Neural cell (in vitro differentiated cells): ENCODE results near the gene TRMT61B. TPM values are rescaled to one million over a fixed set of nuclear protein-coding genes. Genes with fewer than 3 reads are reported as not detected.

Experiments
- H2AFZ ChIP-seq: fragments of 200-600, 300-800 bp; sonication (generic), shearing (Covaris generic); 2 replicates; pipeline ENCODE4 v1.6.0; 2014; ENCODE audit warnings: low read depth, mild to moderate bottlenecking, antibody characterized with exemption, low read length, moderate library complexity
- H3F3A ChIP-seq: fragments of 200-600 bp; shearing (Covaris generic); 2 replicates; pipeline ENCODE4 v1.6.1; 2016; ENCODE audit warnings: mild to moderate bottlenecking, moderate library complexity, mixed read lengths, antibody characterized with exemption, low read length; ENCODE audit not compliant: insufficient read depth, poor library complexity, severe bottlenecking
- H3K27ac ChIP-seq: fragments of 200-600, 300-800 bp; sonication (generic), shearing (Covaris generic); 2 replicates; pipeline ENCODE4 v1.5.1; 2014; ENCODE audit warnings: mild to moderate bottlenecking, low read length, moderate library complexity
- H3K27me3 ChIP-seq: fragments of 300-800, 200-600 bp; sonication (generic), shearing (Covaris generic); 2 replicates; pipeline ENCODE4 v1.6.0; 2014; ENCODE audit warnings: mild to moderate bottlenecking, low read depth, low read length, moderate library complexity; ENCODE audit not compliant: insufficient read depth
- H3K36me3 ChIP-seq: fragments of 300-800, 200-600 bp; sonication (generic), shearing (Covaris generic); 2 replicates; pipeline ENCODE4 v1.5.1; 2014; ENCODE audit warnings: mild to moderate bottlenecking, antibody characterized with exemption, low read length, moderate library complexity; ENCODE audit not compliant: insufficient read depth
- H3K4me2 ChIP-seq: fragments of 300-800, 200-600 bp; sonication (generic), shearing (Covaris generic); 2 replicates; pipeline ENCODE4 v1.6.0; 2014; ENCODE audit warnings: mild to moderate bottlenecking, low read length
- H3K4me3 ChIP-seq: fragments of 300-800, 200-600 bp; sonication (generic), shearing (Covaris generic); 2 replicates; pipeline ENCODE4 v1.5.1; 2014; ENCODE audit warnings: mild to moderate bottlenecking, low read length, moderate library complexity
- H3K79me2 ChIP-seq: fragments of 200-600 bp; shearing (Covaris generic); replicated peaks from 2 replicates; pipeline ENCODE4 v1.6.0; 2014; ENCODE audit warnings: mild to moderate bottlenecking, low read length, moderate library complexity; ENCODE audit not compliant: insufficient read depth
- H3K9ac ChIP-seq: fragments of 300-800, 200-600 bp; sonication (generic), shearing (Covaris generic); 2 replicates; pipeline ENCODE4 v1.6.1; 2016; ENCODE audit warnings: mild to moderate bottlenecking, low read length, mixed read lengths
- H3K9me2 ChIP-seq: fragments of 200-600 bp; shearing (Covaris generic); 2 replicates; pipeline ENCODE4 v1.6.1; 2016; ENCODE audit warnings: mild to moderate bottlenecking, low read length, mixed read lengths; ENCODE audit not compliant: insufficient read depth
- H3K9me3 ChIP-seq: fragments of 200-600, 300-800 bp; sonication (generic), shearing (Covaris generic); 2 replicates; pipeline ENCODE4 v1.6.1; 2016; ENCODE audit warnings: mild to moderate bottlenecking, mixed run types, low read length, moderate library complexity, mixed read lengths
- H4K20me1 ChIP-seq: fragments of 200-600 bp; shearing (Covaris generic); 2 replicates; pipeline ENCODE4 v1.6.1; 2016; ENCODE audit warnings: mild to moderate bottlenecking, mixed run types; ENCODE audit not compliant: insufficient read depth
- EP300 ChIP-seq: fragments of 450-650 bp; conservative IDR thresholded peaks from 2 replicates; pipeline ENCODE4 v1.6.1; 2014; ENCODE audit warnings: antibody characterized with exemption, mild to moderate bottlenecking, moderate library complexity; ENCODE audit not compliant: poor library complexity, severe bottlenecking
- EZH2 ChIP-seq: fragments of 200-600, 300-800 bp; shearing (Covaris generic), sonication (generic); IDR thresholded peaks from 2 replicates; pipeline ENCODE4 v1.6.1; 2014; ENCODE audit warnings: antibody characterized with exemption, low read length, borderline replicate concordance, mild to moderate bottlenecking; ENCODE audit not compliant: insufficient read depth, poor library complexity, severe bottlenecking
- MXI1 ChIP-seq: fragments of 450-650 bp; conservative IDR thresholded peaks from 2 replicates; pipeline ENCODE4 v1.6.1; 2014; ENCODE audit warnings: antibody characterized with exemption, mild to moderate bottlenecking; ENCODE audit not compliant: poor library complexity, severe bottlenecking
- POLR2AphosphoS5 ChIP-seq: IDR thresholded peaks from 2 replicates; pipeline ENCODE4 v1.6.1; 2012
- RAD21 ChIP-seq: fragments of 450-650 bp; conservative IDR thresholded peaks from 2 replicates; pipeline ENCODE4 v1.6.1; 2014; ENCODE audit warnings: antibody characterized with exemption, mild to moderate bottlenecking, moderate library complexity
- SMC3 ChIP-seq: fragments of 450-650 bp; conservative IDR thresholded peaks from 2 replicates; pipeline ENCODE4 v1.6.1; 2014; ENCODE audit warnings: antibody characterized with exemption, mild to moderate bottlenecking, moderate library complexity; ENCODE audit not compliant: poor library complexity
- TAF1 ChIP-seq: IDR thresholded peaks from 2 replicates; pipeline ENCODE4 v1.6.1; 2012; ENCODE audit warnings: low read depth
- polyA plus RNA-seq: library from polyadenylated mRNA; depleted of rRNA; stranded (reverse); fragments of >200 nt; gene quantifications from 2 replicates; pipeline ENCODE4 v1.2.3, GENCODE V29; 2014
- TF ChIP-seq, protein P1 (sequence below): fragments of 450-650 bp; IDR thresholded peaks from 2 replicates; pipeline ENCODE4 v1.5.1; 2014; ENCODE audit warnings: antibody characterized with exemption, mild to moderate bottlenecking, moderate library complexity; ENCODE audit not compliant: poor library complexity, severe bottlenecking
- TF ChIP-seq, protein P2 (sequence below): IDR thresholded peaks from 2 replicates; pipeline ENCODE4 v1.6.1; 2012; ENCODE audit warnings: borderline replicate concordance

TRMT61B gene
- polyA plus RNA-seq, 1 donor from 2014 or later, result 35.1 TPM

DNA sequence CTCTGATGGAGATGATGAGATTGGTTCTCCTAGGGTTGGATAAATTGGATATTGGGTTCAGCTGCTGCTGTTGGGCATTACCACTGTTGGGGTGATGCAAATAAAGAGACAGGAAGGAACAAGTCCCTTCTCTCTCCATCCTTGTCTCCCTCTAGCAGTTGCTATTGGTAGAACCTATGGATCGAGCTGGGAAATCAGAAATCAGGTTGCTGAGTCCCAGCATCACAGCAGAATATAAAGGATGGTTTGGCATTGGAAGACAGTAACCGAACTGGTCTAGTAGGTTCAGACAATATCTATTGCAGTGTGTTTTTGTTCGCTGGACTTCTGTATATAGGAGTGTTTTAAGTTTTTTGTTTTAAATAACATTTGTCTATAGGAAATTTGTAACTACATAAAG, 32.5 kb upstream of the TRMT61B start (continued):
- TF ChIP-seq EP300 (no peak), RAD21 (no peak)

DNA sequence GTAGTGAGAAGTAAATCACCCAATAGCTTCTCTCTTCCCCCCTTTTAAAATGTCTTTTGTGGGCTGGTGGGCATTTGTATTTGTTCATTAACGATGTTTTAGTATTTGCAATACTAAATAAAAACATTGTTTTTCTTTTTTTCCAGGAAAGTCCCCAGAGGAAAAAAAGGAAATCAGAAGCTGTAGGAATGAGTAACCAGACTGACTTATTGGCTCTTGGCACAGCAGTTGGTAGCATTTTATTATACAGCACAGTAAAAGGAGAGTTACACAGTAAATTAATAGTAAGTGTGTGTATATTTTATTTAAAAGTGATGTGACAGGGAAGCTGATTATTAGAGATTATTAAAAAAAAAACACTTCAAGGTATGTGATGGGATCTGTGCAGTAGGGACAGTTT, 31.7 kb upstream of the TRMT61B start:
- H3F3A ChIP-seq, result no peaks in the 10 kb centered on the region
- no peaks in the 10 kb centered on the region for H3K9me3 ChIP-seq
- H3K27ac ChIP-seq, result no peak overlapping the region
- no peaks in the 10 kb centered on the region for H3K9me2 ChIP-seq
- no peaks in the 10 kb centered on the region for H3K36me3 ChIP-seq
- H3K27me3 ChIP-seq, result no peaks in the 10 kb centered on the region
- no peaks in the 10 kb centered on the region for H4K20me1 ChIP-seq
- peaks cover 54% of the 10 kb centered on the region for H3K79me2 ChIP-seq
- no peak overlapping the region for H2AFZ ChIP-seq
- no peak overlapping the region for H3K4me2 ChIP-seq
- no peak overlapping the region for H3K9ac ChIP-seq
- TF ChIP-seq EP300 (no peak), SMC3 (no peak), TAF1 (no peak), MXI1 (no peak), EZH2 (no peak), RAD21 (no peak), POLR2AphosphoS5 (no peak)
- TF ChIP-seq, protein P1, sequence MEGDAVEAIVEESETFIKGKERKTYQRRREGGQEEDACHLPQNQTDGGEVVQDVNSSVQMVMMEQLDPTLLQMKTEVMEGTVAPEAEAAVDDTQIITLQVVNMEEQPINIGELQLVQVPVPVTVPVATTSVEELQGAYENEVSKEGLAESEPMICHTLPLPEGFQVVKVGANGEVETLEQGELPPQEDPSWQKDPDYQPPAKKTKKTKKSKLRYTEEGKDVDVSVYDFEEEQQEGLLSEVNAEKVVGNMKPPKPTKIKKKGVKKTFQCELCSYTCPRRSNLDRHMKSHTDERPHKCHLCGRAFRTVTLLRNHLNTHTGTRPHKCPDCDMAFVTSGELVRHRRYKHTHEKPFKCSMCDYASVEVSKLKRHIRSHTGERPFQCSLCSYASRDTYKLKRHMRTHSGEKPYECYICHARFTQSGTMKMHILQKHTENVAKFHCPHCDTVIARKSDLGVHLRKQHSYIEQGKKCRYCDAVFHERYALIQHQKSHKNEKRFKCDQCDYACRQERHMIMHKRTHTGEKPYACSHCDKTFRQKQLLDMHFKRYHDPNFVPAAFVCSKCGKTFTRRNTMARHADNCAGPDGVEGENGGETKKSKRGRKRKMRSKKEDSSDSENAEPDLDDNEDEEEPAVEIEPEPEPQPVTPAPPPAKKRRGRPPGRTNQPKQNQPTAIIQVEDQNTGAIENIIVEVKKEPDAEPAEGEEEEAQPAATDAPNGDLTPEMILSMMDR, result no peak
- TF ChIP-seq, protein P2, sequence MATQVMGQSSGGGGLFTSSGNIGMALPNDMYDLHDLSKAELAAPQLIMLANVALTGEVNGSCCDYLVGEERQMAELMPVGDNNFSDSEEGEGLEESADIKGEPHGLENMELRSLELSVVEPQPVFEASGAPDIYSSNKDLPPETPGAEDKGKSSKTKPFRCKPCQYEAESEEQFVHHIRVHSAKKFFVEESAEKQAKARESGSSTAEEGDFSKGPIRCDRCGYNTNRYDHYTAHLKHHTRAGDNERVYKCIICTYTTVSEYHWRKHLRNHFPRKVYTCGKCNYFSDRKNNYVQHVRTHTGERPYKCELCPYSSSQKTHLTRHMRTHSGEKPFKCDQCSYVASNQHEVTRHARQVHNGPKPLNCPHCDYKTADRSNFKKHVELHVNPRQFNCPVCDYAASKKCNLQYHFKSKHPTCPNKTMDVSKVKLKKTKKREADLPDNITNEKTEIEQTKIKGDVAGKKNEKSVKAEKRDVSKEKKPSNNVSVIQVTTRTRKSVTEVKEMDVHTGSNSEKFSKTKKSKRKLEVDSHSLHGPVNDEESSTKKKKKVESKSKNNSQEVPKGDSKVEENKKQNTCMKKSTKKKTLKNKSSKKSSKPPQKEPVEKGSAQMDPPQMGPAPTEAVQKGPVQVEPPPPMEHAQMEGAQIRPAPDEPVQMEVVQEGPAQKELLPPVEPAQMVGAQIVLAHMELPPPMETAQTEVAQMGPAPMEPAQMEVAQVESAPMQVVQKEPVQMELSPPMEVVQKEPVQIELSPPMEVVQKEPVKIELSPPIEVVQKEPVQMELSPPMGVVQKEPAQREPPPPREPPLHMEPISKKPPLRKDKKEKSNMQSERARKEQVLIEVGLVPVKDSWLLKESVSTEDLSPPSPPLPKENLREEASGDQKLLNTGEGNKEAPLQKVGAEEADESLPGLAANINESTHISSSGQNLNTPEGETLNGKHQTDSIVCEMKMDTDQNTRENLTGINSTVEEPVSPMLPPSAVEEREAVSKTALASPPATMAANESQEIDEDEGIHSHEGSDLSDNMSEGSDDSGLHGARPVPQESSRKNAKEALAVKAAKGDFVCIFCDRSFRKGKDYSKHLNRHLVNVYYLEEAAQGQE, result no peak
- H3K4me3 ChIP-seq, result no peak overlapping the region

DNA sequence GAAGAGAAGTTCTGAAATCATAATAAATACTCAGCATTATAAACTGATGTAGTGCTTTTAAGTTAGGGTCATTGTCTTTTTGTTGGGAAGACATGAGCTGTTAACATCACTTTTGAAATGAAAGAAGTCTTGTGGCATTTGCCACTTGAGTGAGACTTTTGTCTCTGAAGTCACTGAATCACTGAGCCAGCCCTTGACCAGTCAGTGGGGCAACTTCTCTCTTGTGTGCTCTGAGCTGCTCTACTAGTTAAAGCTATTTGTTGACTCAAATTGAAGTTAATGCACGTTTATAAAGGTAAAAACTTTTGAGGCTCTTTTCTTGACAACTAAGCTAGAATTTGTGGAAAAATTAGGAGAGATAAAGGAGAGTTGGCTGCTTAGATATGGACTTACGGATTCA, 31.1 kb upstream of the TRMT61B start:
- Histone ChIP-seq H2AFZ (no peak overlapping the region), H3K79me2 (peaks cover 60% of the 10 kb centered on the region), H3K27me3 (no peaks in the 10 kb centered on the region), H4K20me1 (no peaks in the 10 kb centered on the region), H3K27ac (no peak overlapping the region), H3K36me3 (no peaks in the 10 kb centered on the region), H3K9me2 (no peaks in the 10 kb centered on the region), H3K4me2 (no peak overlapping the region), H3K9ac (no peak overlapping the region), H3K9me3 (no peaks in the 10 kb centered on the region), H3K4me3 (no peak overlapping the region), H3F3A (no peaks in the 10 kb centered on the region)
- TF ChIP-seq MXI1, result no peak
